KBM-7 (cell line): Measurements from ENCODE around the gene FGF12.
A peak's percentile ranks its signal among the peaks of the same experiment; 100 is the strongest.

ENCODE experiments used
- DNase-seq: peaks from one replicate; pipeline ENCODE4 v3.0.0-alpha.2; 2015
- in situ Hi-C: fragments of 300-500 bp; cut with MboI; formaldehyde crosslinking; loops from 2 replicates; pipeline ENCODE4 v1.14.3; 2020; ENCODE audit warnings: low sequenced_read_pairs, low pct_unique_long_range_greater_than_20kb, mixed read lengths

FGF12 gene

DNA sequence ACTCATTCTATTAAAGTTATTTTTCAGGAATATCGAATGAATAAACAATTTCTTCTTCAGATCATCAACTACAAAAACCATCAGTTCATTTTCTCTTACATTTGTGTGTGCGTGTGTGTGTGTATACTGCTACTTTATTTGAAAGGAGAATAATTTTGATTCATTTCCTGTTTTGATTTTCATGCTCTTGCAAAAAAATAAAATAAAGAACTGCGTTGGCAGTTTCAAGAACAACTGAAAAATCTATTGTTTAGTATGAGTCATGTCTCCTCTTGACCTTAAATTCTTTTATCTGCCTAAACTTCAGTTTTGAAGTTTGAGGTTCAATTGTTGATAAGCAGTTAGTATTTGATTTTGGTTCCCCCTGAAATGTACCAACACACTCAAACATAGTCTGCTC is 540.8 kb downstream of the FGF12 start:
- DNase-seq = no peak
- in situ Hi-C loops = no loop called here

DNA sequence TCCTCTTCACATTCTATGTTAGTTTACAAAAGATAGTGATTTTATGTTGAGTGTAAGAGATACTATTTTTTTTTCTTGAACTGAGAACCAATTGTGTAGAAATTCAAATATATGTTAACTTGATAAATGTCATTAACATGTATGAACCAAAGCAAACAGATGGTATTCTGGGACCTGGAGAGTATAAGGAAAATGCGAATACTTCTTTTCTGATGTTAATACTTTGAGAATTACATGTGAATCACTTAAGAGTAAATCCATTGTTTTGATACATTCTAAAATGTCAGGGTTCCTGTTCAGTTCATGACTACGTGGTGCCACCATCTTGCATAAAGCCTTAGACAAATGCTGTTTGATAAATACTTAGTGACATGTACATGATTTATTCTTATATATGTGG is 541.3 kb downstream of the FGF12 start:
- in situ Hi-C loops = no loop called here
- DNase-seq = no peak

DNA sequence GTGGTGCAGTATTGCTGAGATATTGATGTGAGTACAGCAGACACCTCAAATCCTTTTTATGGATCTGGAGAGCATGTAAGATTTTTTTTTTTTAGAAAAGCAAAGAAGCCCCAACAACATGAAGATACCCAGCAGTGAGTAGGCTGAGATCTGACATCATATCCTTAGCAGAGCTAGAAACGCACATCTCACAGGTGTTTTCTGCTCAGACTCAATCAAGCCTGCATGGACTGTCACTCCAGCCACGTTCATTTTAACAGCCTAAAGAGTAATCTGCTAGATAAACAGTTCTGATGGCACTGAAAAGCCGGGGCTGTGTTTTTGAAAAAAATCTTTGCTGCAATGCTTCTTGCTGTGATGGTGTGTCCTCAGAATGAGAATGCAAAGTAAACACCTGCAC is 544.2 kb downstream of the FGF12 start:
- in situ Hi-C loops = no loop called here
- DNase-seq = no peak

DNA sequence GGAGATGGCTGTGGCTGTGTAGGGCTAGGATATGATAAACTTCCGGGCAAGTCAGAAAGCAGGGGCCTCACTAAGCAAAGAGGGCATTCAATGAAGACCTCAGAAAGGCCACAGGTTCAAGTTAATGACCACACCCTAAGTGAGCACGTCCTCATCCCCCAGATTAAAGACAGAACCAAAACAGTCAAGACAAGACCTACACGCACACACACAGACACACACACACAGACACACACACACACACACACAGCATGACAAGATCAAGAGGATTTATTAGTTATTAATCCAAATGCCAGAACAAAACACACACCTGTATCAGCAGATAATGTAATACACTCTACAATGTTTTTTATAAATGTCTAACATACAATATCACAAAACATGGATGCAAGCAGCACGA is 546.2 kb downstream of the FGF12 start:
- DNase-seq = no peak
- in situ Hi-C loops = no loop called here

DNA sequence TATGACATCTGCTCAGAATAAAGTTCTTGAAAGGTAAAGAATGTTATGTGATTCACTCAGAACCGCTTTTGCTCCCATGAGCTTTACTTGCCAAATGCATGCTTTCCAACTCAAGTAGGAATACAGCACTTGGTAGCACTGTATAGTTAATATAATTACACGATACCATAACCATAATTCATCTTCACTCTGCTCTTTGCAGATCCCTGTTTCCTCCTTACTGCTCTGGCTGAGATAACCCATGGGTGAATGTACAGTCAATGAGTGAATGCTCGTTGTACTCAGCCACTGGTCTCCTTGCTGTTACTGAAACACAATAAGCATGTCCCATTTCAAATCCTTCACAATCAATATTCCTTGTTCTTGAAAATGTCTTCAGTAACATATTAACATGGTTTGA is 550.0 kb downstream of the FGF12 start:
- no peak for DNase-seq
- in situ Hi-C loops = no loop called here

DNA sequence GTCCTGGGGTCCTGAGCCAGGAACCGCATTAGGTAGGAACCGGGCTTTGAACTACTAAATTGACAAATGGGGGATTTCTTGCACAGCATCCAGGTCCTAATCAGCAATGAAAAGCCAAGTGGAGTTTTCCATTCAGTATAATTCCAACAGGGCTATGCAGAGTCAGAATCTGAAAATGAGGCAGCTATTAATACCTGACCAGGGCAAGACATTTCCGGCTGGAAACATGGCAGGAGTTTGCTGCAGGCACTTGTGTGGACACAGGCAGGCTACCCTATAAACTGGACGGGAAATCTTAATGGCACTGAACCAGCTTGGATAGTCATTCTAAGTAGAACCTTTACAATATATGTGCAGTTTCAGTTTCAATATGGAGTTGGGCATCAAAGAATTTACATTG is 553.1 kb downstream of the FGF12 start:
- DNase-seq = no peak
- in situ Hi-C loops = no loop called here

DNA sequence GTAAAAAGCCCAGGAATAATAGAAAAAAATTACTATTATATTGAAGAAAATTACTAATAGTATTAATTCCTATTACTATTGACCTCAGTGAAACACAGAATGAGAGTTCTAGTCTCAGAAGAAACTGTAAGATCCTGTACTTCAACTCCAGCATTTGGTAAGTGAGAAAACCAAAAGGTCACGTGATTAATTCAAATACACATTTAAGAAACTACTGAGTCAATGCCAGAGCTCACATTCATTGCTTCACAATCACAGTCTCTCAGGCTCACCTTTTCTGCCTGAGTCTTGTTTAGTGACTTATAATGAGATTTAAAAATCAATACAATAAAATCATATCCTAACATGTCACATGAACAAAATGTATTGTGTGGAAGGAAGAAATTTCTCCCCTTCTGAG is 556.1 kb downstream of the FGF12 start:
- no peak for DNase-seq
- in situ Hi-C loops = no loop called here

DNA sequence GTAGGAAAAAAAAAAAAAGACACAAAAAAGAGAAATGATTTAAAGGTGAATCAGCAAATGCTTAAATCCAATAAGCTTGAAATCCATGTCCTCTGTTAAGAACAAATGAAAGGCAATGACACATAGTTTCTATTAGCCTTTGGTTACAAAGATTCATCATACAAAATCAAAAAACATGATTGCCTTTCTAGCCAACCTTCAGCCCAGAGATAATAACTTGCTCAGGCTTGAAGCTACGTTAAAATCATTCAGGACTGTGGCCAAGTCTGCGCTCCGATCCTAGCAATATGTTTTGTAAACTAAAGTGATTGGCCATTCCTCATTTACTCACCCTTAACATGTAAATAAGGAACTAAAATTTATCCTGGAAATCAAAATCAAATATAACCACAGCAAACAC is 556.7 kb downstream of the FGF12 start:
- in situ Hi-C loops = no loop called here
- DNase-seq = no peak

DNA sequence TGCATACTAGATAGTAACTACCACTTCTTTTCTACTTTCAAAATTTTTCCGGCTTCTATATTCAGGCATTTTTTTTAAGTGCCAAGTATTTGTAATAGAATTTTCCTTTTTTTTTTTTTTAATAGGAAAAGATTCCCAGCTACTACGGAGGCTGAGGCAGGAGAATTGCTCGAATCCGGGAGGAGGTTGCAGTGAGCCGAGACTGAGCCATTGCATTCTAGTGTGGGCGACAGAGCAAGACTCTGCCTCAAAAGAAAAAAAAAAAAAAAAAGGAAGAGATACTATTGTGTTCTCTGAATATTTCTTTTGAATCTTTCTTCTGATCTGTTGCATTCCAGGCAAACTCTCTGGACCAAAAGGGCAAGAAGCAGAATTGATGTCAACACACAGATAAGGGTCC is 557.3 kb downstream of the FGF12 start:
- no peak for DNase-seq
- in situ Hi-C loops = no loop called here

DNA sequence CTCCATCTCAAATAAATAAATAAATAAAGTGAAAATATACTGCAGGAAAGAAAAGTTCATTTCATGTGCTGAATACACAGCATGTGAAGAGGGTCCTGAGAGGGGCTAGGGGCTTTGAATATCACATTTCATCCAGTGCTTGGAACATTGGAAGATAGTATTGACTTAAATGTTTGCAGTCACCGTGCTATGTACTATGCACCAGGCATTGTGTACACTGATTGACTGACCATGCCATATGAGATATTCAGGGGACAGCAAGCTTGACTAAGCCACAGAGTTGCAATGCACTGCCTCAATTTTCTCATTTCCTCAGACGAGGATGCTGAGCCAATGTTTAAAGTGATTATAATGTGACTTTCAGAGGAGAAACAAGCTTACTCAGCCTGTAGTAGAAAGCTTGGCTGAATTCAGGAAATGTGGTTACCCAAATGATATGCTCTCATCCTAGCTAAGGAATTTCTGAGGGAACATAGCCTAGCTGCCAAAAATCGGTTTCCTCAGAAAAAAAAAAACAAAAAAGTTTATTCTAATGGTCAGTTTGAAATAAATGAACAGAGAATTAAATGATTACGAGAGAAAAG is 557.9 kb downstream of the FGF12 start:
- in situ Hi-C loops = no loop called here
- DNase-seq = no peak

DNA sequence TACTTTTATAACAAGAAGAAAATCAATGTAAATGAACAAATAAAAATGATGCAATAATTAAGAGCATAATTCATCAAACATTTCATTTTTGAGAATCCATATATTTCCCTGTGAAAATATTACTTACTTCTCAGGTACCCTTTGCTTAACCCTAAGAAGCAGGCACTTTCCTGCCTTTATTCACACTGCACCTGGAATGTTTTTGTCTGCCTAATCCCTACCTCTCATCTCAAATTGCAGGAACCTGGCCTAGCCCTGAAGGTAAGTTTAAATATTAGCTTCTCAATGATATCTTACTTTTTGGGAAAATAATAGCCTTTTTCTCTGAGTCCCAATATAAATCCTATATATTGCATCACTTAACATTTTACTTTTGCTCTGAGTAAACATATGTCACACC is 559.1 kb downstream of the FGF12 start:
- no peak for DNase-seq
- in situ Hi-C loops = no loop called here

DNA sequence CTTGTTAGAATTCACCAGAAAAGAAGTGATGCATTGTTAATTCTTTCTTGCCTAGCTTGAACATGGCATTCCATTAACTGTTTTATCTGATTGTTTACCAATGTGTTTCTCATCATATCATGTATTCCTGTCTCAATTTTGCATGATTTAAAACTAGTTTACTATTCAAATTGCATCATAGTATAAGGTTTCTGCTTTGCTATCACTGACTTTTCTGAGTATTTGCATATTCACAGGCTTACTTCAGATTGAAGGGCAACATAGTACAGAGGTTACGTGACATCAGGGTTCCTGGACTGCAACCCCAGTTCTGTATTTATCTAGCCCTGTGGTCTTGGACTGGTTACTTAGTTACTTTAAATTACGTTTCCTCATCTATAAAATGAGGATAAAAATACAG is 561.8 kb downstream of the FGF12 start:
- in situ Hi-C loops = no loop called here
- DNase-seq = no peak

DNA sequence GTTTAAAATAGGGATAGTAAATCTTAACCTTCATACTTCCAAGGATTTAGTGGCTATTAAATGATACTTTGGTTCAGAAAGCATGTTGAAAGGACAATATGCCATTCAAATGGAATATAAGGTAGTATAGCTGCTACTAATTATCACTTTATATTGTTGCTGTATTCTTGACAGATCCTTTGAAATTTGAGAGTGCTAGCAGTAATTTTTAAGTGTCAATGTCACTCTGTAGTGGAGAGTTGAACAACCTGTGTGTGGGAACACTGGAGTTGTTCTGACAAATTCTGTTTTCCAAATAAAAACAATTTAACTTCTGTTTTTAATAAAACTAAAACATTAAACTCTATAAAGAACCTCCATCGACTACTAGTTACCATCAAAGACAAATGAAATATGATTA is 565.7 kb downstream of the FGF12 start:
- in situ Hi-C loops = no loop called here
- DNase-seq = no peak

DNA sequence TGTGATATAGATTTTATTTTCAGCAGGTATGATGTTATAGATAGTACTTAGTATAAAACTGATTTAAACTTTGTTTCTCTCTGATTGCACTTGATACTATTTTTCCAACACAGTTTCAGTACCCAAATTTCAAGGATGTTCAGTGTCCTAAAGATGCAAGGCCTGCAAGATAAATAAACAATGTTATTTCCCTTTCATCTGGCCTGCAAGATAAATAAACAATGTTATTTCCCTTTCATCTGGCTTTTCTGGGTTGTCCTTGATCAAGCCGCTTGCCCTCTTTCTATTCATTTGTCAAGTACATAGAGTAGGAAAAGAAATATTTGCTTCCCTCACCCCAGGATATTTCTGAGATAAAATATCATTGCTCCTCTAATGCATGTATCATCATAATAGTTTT is 571.0 kb downstream of the FGF12 start:
- in situ Hi-C loops = no loop called here
- DNase-seq = no peak

DNA sequence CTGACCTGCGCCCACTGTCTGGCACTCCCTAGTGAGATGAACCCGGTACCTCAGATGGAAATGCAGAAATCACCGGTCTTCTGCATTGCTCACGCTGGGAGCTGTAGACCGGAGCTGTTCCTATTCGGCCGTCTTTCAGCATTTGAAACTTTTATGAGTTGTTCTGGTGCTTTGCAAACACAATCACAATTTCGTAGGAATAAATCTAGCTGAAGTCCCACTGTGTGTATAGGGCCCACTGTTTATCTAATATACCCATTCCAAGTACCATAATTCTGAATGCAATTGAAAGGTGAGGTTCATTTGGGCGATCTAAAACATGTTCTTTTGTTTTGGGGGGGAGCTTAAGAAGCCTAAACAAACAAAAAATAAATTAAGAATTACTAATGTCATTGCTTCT is 572.1 kb downstream of the FGF12 start:
- in situ Hi-C loops = no loop called here
- no peak for DNase-seq

DNA sequence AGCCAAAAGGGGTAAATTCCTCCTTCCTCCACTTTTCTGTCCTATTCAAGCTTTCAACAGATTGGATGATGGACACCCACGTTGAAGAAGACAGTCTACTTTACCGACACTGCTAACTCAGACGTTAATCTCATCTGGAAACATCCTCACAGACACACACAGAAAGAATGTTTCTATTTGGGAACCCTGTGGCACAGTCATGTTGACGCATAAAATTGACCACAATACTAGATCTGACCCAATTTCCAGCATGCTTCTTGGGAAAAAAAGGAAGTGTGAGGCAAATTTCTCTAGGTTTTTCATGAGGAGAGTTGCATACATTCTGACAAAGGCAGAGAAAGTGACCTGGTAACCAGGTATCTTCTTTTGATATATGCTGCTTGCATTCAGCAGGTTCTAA is 594.1 kb downstream of the FGF12 start:
- no peak for DNase-seq
- in situ Hi-C loops = no loop called here

DNA sequence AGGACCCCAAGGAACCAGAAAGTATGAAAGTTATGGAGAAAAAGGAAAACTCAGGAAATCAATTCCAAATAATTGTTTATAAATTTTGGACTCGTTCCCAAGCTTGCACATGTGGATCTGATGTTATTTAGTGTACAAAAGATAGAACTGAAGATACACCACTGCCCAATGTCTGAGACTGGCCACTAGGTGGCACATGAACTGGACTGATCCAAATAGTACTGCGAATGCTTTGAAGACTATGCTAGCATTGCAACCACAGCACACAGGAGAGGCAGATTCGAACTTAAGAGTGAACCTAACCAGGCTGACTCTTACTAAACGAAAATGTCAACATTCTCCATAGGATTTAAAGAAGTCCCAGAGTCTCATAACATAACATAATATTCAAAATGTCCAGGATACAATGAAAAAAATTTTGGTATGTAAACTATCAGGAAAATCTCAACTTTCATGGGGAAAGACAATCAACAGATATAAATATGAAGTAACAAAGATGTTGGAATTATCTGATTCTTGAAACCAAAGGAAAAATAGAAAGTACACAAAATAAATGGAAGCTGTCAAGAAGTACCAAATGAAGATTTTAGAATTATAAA is 596.7 kb downstream of the FGF12 start:
- DNase-seq = peak; percentile 23
- in situ Hi-C loops = no loop called here

DNA sequence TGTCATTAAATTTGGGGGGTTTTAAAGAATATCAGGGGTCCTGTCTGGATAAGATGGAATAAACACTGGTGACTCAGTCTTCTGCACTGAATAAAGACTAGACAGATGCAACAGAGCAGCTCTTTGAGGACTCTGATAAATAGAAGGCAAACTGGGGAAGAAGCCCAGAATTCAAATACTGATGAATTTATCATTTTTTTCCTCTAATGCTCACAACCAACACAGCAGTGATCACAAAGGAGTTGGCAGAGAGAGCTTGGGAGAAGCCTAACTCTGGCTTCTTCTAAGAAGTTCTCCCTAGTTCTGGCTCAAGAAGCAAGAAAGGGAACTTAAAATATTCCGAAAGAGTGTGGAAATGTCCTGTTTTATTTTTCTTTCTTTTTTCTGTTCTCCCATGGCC is 597.8 kb downstream of the FGF12 start:
- DNase-seq = no peak

DNA sequence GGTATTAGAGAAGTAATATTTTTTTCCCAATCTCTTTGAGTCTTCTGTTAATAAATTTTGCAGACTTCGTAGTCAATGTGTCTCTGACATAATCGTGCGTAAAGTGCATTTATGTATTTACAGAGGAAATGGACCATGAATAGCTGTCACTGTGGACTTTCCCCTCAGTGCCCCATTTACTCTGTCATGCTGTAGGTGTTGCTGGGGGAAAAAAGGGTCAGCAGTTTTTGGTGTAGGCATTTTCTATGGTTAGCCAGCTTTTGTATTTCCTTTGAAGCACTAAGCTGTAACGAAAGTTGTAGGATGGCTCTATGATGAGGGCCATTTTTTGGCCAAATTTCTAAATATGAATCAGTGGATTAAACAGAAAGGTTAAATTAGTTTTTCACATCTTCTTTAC is 598.4 kb downstream of the FGF12 start:
- no peak for DNase-seq
- in situ Hi-C loops = no loop called here

More for the DNA sequence above, 597.8 kb downstream of the FGF12 start:
- in situ Hi-C loops = no loop called here

DNA sequence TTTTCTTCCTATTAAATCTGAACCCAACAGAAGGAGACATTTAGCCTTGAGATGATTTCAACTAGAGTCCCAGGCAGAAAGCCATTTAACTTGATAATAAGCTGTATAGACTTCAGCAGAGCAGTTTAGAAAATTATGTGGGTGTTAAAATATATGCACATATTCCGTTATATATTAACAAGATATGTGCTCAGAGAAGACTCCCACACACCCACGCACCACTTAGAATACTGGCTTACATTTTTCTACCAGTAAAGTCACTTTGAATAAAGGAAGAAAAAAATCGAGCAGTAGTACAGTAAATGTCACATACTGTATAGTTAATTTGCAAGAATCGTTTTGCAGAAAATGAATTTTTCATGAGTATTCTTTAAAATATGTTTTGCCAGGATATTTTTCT is 599.3 kb downstream of the FGF12 start:
- DNase-seq = no peak
- in situ Hi-C loops = no loop called here

DNA sequence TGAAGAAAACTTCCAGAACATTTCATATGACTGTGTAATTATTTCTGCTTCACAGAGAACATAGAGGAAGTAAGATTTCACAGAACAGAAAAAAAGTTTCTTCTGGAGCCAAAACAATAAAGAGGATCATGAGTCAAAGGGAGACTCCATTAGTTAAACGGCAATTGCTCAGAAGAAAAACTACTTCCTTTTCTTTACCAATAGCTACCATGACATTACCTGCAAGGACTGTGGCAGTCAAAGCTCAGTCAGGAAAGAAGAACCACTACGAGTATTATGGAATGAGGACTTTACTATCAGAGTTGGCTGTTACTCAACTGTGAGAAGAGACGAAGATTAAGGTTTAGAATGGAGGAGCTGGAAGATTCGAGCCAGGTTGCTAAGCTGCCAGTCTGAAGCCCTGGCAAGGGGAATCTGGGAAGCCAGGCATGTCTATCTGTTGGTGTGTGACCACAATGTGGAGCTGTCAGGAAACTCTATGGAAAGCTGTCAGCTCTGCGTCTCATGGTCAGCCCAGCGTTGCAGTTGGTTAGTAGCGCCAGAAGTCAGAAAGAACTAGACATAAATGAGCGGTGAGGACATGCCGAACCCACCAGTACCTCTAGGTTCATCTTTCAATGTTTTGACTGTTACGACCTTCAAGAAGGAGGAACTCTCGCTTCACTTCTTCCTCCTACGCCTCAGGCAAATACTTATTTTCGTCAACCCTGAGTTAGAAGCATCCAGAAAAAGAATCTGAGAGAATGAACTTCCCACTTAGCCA is 604.3 kb downstream of the FGF12 start:
- peak; percentile 16 for DNase-seq
- in situ Hi-C loops = no loop called here
